ENCODE measurements around the gene UBASH3B. TPM values are rescaled to one million over a fixed set of nuclear protein-coding genes. Genes with fewer than 3 reads are reported as not detected.

Gene UBASH3B
- total RNA-seq: 1.1 and 11.9 TPM in 2 replicates

GRCh38 chr11:122655527-122656072 is at the start of gene UBASH3B:
UBASH3B (plus strand) TSS chr11:122655722; CDS start chr11:122656050, 328 bp downstream.

Other genes starting within 250 kb of the UBASH3B start
- gene CRTAM, start 182.8 kb downstream of the UBASH3B start, total RNA-seq: not detected in 2 replicates
- gene JHY, start 227.0 kb downstream of the UBASH3B start, total RNA-seq: 0.63 and 0.81 TPM in 2 replicates

All from bladder microvascular endothelial cell (primary cell).